NCI-H82 treated with DMSO at 0.1 percent for 48 hours (cell line): ENCODE measurements around the gene TEX44.
"Not testable (repeated sequence)": the region's sequence is repeated elsewhere in the genome, so short reads cannot be mapped to it uniquely, and the experiment has no call there.

Experiments used
- DNase-seq: peaks from one replicate; lab custom pipeline; 2025; ENCODE audit not compliant: unreplicated experiment; lab: John Stamatoyannopoulos, UW

Gene TEX44

GRCh38 chr2:231570915-231571314, 21.7 kb upstream of the TEX44 start:
- DNase-seq = not testable (repeated sequence)

DNA sequence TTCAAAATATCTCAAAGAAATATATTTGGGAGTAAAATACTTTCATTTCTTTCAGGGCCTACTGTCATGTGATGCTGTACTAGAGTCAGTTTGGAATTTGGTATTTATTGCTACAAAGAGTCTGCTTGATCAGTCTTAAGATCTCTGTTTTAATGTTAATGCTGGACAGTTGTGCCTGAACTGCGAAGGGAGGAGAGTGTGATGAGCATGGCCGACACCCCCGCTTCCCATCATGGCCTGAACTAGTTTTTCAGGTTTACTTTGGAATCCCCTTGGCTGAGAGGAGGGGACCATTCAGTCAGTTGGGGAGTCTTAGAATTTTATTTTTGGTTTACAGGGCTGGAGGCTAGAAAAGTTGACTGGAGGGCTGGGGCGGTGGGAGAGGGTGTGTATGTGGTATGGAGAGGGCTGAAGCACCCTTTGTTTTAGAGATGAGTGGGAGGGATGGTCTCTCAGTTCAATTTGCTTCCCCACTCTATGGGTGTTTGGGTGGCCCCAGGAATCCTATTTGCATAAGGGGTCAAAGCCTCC, 20.9 kb upstream of the TEX44 start:
- no peak for DNase-seq

DNA sequence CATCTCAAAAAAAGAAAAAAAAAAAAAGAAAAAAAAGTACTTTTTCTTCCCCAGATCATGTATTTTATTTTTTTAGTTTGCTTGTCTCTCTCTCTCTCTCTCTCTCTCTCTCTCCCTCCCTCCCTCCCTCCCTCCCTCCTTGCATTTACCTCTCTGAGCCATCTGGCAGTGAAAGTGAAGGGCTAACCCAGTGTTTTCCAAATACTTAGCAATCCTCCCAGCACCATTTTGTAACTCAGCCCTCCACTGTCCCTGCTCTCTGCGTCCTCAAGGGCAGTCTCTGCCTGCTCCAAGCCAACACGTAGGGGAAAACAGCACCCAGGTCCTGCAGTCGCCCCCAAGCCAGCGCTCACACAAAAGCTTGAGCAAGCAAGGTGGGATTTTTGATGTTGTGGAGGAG, 19.6 kb upstream of the TEX44 start:
- DNase-seq = peak; percentile 66

DNA sequence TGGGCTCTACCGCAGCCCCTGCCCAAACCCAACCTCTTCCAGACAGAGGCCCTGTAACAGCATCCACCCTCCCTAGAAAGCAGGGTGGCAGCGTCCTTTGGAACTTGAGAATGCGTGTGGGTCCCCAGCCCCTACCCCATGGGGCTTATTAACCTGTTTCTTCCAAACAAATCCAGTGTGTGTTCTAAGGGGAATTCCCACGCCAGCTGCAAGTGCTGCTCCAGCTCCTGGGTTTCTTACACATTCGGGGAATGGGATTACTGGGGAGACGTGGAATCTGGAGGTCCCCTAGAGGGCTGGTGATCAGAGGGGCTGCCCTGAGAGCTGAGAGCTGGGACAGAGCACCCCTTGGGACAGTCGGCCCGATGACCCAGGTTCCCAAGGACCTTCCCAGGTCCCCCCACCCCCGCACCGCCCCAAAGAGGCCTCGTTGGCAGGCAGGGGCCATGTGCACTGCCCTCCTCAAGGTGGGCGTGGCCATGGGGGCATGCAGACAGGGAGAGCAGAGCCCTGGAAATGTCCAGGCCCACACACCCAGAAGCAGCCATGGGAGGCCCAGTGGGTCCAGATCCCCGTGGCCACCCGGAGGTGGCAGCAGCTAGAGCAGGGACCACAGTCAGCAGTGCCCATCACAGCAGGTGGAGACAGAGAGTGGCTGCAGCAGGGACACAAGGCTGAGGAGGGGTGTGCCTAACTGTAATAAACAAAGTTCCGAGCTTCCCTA, 18.8 kb upstream of the TEX44 start:
- DNase-seq = no peak

- DNase-seq = no peak
Observed at GRCh38 chr2:231575612-231576256, 16.9 kb upstream of the TEX44 start.

- no peak for DNase-seq
Observed at GRCh38 chr2:231576465-231576864, 16.2 kb upstream of the TEX44 start.

DNA sequence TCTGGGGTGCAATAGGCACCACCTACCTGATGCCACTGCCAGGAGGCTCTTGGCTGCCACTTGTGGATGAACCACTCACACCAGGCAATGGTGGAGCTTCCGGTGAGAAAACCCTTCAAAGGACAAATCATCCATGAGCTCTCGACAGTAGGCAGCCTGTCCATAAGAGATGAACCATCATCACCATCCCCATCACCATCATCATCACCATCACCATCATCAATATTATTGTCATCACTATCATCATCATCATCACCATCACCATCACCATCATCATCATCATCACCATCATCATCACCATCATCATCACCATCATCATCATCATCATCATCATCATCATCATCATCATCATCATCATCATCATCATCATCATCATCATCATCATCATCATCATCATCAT, 14.0 kb upstream of the TEX44 start:
- not testable (repeated sequence) for DNase-seq

DNA sequence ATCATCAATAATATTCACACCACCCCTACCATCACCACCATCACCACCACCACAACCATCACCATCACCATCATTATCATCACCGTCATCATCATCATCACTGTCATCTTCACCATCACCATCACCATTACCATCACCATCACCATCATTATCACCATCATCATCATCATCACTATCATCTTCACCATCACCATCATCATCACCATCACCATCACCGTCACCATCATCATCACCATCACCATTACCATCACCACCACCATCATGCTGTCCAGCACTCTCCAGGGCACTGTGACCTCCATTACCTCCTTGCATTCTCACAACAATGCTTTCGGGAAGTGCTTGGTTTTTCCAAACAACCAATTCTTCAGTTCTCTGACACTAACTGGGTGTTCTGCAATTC, 13.1 kb upstream of the TEX44 start:
- no peak for DNase-seq

GRCh38 chr2:231581328-231581727, 11.3 kb upstream of the TEX44 start:
- peak; percentile 62 for DNase-seq

DNA sequence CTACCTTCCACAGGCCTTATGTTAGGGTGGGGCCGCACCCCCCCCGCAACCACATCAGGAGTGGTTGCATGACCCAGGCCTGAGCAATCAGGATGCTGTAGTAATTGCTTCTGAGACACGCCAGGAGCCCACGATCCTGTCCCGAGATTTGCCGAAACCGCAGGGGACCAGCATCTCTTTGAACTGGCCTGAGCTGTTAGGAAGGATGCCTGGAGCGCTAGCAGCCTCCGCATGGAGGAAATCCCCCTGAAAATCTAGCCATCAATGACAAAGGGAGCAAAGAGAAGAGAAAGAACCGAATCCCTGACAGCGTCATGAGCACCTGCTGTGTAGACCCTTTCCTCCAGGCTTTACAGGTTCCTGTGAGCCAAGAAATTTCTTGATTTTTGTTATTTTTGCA, 8.7 kb upstream of the TEX44 start:
- no peak for DNase-seq

GRCh38 chr2:231587744-231588143, 4.9 kb upstream of the TEX44 start:
- DNase-seq = not testable (repeated sequence)

GRCh38 chr2:231589656-231590055, 3.0 kb upstream of the TEX44 start:
- no peak for DNase-seq

- no peak for DNase-seq
Observed at GRCh38 chr2:231590614-231591013, 2.0 kb upstream of the TEX44 start.

- DNase-seq = no peak
Observed at GRCh38 chr2:231593666-231594065, 1.0 kb downstream of the TEX44 start.

DNA sequence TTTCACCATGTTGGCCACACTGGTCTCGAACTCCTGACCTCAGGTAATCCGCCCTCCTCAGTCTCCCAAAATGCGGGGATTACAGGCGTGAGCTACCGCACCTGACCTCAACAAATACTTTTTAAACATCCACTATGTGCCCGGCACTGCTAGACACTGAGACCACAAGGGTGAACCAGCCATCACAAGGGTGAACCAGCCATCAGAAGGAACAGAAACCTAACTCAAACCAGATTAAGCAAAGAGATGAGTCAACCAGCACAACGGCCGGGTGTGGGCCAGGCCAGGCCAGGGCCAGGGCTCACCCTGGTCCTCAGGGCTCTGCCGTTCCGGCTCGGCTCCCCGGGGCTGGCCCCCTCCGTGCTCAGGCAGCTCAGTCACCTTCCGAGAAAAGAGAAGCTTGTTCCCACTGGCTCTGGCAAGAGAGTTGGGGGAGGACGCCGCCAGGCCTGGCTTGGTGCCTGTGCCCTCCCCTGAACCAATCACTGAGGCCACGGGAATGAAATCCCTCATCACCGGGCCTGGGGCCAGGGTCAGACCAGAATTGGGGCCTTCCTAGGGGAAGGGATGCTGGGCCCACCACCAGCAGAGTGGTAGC, 4.4 kb downstream of the TEX44 start:
- no peak for DNase-seq

DNA sequence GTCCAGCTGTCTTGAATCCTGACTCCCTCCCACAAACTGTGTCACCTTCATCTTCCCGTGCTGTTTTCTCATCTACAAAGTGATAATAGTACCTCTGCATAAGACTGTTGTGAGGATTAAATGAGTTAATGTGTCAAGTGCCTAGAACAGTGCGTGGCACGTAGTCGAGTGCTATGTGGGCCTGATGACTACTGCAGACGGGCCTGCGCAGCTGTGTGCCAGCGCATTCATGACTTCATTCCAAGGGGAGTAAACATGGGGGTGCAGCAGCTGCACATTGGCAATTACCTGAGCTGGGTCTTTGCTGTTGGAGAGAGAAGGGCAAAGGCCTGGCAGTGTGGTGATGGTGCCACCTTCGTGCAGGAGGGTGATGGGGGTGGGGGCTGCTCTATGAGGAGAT, 5.0 kb downstream of the TEX44 start:
- no peak for DNase-seq

DNA sequence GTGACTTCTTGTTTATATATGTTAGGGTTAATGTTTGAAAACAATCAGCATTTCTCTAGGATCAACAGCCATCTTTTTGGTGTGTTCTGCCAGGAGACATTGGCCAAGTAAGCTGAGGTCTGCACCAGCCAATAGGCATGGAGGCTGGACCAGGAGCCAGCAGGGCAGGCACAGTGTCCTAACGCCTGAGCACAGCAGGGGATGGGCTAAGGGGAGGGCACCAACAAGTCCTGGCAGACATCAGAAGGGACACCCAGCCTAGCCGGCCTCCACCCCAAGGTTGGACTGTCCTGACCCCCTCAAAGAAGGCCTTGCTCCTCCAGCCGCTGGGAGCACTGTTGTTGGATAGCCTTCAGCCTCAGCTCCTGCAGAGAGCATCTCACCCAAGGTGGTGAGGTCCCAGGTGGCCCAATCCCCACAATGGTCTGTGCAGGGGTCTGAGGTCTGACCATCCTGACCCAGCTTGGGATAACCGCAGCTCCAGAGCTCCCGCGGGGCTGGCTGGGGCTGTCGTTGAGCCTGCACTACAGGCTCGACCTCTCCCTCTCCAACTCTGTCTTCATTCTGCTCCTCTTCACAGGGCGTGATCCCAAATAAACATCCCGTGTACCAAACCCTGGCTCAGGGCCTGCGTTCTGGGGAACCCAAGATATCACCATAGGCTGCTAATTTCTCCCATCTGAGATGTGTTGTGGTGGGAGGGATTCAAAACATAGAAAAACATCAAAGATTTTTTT, 8.1 kb downstream of the TEX44 start:
- no peak for DNase-seq

- DNase-seq = peak; percentile 70
Observed at GRCh38 chr2:231601356-231602229, 8.9 kb downstream of the TEX44 start.

GRCh38 chr2:231602859-231603467, 10.3 kb downstream of the TEX44 start:
- DNase-seq = peak; percentile 93

- DNase-seq = peak; percentile 49
Observed at GRCh38 chr2:231604101-231604684, 11.5 kb downstream of the TEX44 start.
